K562 (cell line): ENCODE data around the gene CCL8. TPM values are rescaled to one million over a fixed set of nuclear protein-coding genes. Genes with fewer than 3 reads are reported as not detected.

ENCODE experiments used
- ATAC-seq: fragments of 200-7000 bp; cut with Tn5 transposase; 3 replicates; pipeline ENCODE4 v1.9.1; 2020; ENCODE audit warnings: moderate library complexity
- BruUV-seq: library from RNA; stranded (reverse); fragments of 400-500 nt; replicated peaks from 2 replicates; lab custom pipeline; 2021; lab: Mats Ljungman, UMichigan
- CTCF ChIA-PET: fragments of 300-600 bp; formaldehyde crosslinking; extraction: SDS; loops from one replicate; lab custom pipeline; 2021; ENCODE audit warnings: low intra/inter-chr PET ratio; lab: Yijun Ruan, JAX
- POLR2A ChIA-PET: fragments of 300-600, 350-650 bp; sonication (Branson Sonifier 250); formaldehyde crosslinking; extraction: SDS; loops from one replicate; lab custom pipeline; 2021; ENCODE audit warnings: antibody characterized with exemption, inconsistent platforms; lab: Yijun Ruan, JAX
- DNase-seq, 4 experiments: peaks; one replicate each; pipeline versions ENCODE4 v3.0.0 to v3.0.0-alpha.2; 2011 to 2018; ENCODE audit warnings: low spot score in 3 of 4, mixed read lengths in 3 of 4; ENCODE audit errors: extremely low read depth in 1 of 4
- FAIRE-seq: peaks from 2 replicates; lab custom pipeline; 2011; peaks lifted over from hg19 to GRCh38; lab: Jason Lieb, UNC
- H2AFZ ChIP-seq: 2 replicates; pipeline ENCODE4 v1.6.0; 2011; ENCODE audit warnings: low read depth, low read length, control low read depth, inconsistent platforms
- H3K27ac ChIP-seq: fragments of 200-600 bp; 3 replicates; pipeline ENCODE4 v1.8.0; 2011; ENCODE audit warnings: low read depth, mild to moderate bottlenecking, control low read depth, inconsistent platforms, low read length, moderate library complexity, mixed read lengths; ENCODE audit errors: extremely low read depth
- H3K27me3 ChIP-seq, 2 experiments: fragments of 300-600 bp in 1 of 2; 2 replicates in 1 of 2; 3 replicates in 1 of 2; pipeline versions ENCODE4 v1.6.0 to v1.8.0; 2011; ENCODE audit warnings: inconsistent platforms in 2 of 2, low read length in 2 of 2, mild to moderate bottlenecking in 1 of 2, mixed read lengths in 1 of 2, moderate library complexity in 1 of 2; ENCODE audit not compliant: control insufficient read depth in 2 of 2, insufficient read depth in 2 of 2
- H3K36me3 ChIP-seq: fragments of 300-600 bp; 3 replicates; pipeline ENCODE4 v1.8.0; 2011; ENCODE audit warnings: mild to moderate bottlenecking, low read length, inconsistent platforms; ENCODE audit not compliant: control insufficient read depth, insufficient read depth
- H3K4me1 ChIP-seq, 2 experiments: fragments of 200-600 bp in 1 of 2; replicated peaks in 1 of 2; 2 replicates in 1 of 2; 3 replicates in 1 of 2; pipeline versions ENCODE4 v1.5.1 to v1.8.0; 2011; ENCODE audit warnings: inconsistent platforms in 2 of 2, low read length in 2 of 2, mild to moderate bottlenecking in 1 of 2, mixed read lengths in 1 of 2, moderate library complexity in 1 of 2; ENCODE audit not compliant: control insufficient read depth in 2 of 2, insufficient read depth in 2 of 2
- H3K4me2 ChIP-seq: 2 replicates; pipeline ENCODE4 v1.6.1; 2011; ENCODE audit warnings: low read length, control low read depth, inconsistent platforms, mixed read lengths; ENCODE audit not compliant: insufficient read depth
- H3K4me3 ChIP-seq: fragments of 200-600 bp; sonication (generic), shearing (Covaris generic); 2 replicates; pipeline ENCODE4 v1.5.1; 2016; ENCODE audit warnings: control low read depth, inconsistent platforms
- H3K79me2 ChIP-seq: fragments of 200-600 bp; 3 replicates; pipeline ENCODE4 v1.8.0; 2011; ENCODE audit warnings: low read length, inconsistent platforms; ENCODE audit not compliant: control insufficient read depth, insufficient read depth
- H3K9ac ChIP-seq, 2 experiments: 2 replicates each; pipeline versions ENCODE4 v1.6.0 to v1.6.1; 2011; ENCODE audit warnings: low read depth in 2 of 2, low read length in 2 of 2, control low read depth in 1 of 2, inconsistent platforms in 1 of 2, mild to moderate bottlenecking in 1 of 2, mixed read lengths in 1 of 2; ENCODE audit not compliant: insufficient read depth in 1 of 2
- H3K9me1 ChIP-seq: one replicate; pipeline ENCODE4 v1.6.0; 2011; ENCODE audit warnings: inconsistent platforms, mild to moderate bottlenecking, low read length, moderate library complexity; ENCODE audit not compliant: control insufficient read depth, insufficient read depth
- H3K9me3 ChIP-seq: replicated peaks from 2 replicates; pipeline ENCODE4 v1.5.1; 2011; ENCODE audit warnings: low read depth, low read length, inconsistent platforms; ENCODE audit not compliant: control insufficient read depth, insufficient read depth
- H4K20me1 ChIP-seq: replicated peaks from 2 replicates; pipeline ENCODE4 v1.6.1; 2011; ENCODE audit warnings: low read length, inconsistent platforms, mixed read lengths; ENCODE audit not compliant: control insufficient read depth, insufficient read depth
- E2F3 ChIP-seq: fragments of 250-450 bp; sonication (Bioruptor Pico); IDR thresholded peaks from 2 replicates; pipeline ENCODE4 v1.4.0; 2020; ENCODE audit warnings: mild to moderate bottlenecking
- GABPB2 ChIP-seq: fragments of 250-450 bp; sonication (Bioruptor Pico); conservative IDR thresholded peaks from 2 replicates; pipeline ENCODE4 v1.5.1; 2021; ENCODE audit warnings: mild to moderate bottlenecking
- HDAC6 ChIP-seq: IDR thresholded peaks from 2 replicates; pipeline ENCODE4 v1.6.1; 2012; ENCODE audit warnings: low read depth, mild to moderate bottlenecking, control low read depth, inconsistent platforms, low read length, moderate library complexity
- HES1 ChIP-seq: fragments of 450-650 bp; IDR thresholded peaks from 2 replicates; pipeline ENCODE4 v1.6.1; 2016; ENCODE audit warnings: low read depth, mild to moderate bottlenecking, moderate library complexity
- KDM5B ChIP-seq: fragments of 200-600 bp; sonication (generic); IDR thresholded peaks from 2 replicates; pipeline ENCODE4 v1.6.1; 2012; ENCODE audit warnings: low read depth, mild to moderate bottlenecking, moderate library complexity, low read length, control low read depth, inconsistent platforms; ENCODE audit not compliant: insufficient replicate concordance
- MLLT1 ChIP-seq, 2 experiments: fragments of 450-650 bp; IDR thresholded peaks; 2 replicates each; pipeline ENCODE4 v1.6.1; 2016
- MTA3 ChIP-seq: fragments of 450-650 bp; formaldehyde crosslinking; IDR thresholded peaks from 2 replicates; pipeline ENCODE4 v1.6.1; 2017; ENCODE audit warnings: mild to moderate bottlenecking, borderline replicate concordance
- PCBP1 ChIP-seq: fragments of 200-400 bp; formaldehyde crosslinking; IDR thresholded peaks from 2 replicates; pipeline ENCODE4 v1.6.1; 2018; ENCODE audit warnings: mild to moderate bottlenecking, low read depth, low read length; ENCODE audit not compliant: poor library complexity, severe bottlenecking
- TAL1 ChIP-seq: fragments of 450-650 bp; IDR thresholded peaks from 2 replicates; pipeline ENCODE4 v1.6.1; 2016; ENCODE audit warnings: mild to moderate bottlenecking
- ZNF175 ChIP-seq: fragments of 200-800 bp; sonication (Bioruptor generic); IDR thresholded peaks from 2 replicates; pipeline ENCODE4 v1.6.1; 2016; ENCODE audit warnings: low read depth, mild to moderate bottlenecking, missing genetic modification characterization, missing compliant biosample characterization
- ZNF436 ChIP-seq: fragments of 250-450, 450-650 bp; sonication (Bioruptor Pico); formaldehyde crosslinking; IDR thresholded peaks from 2 replicates; pipeline ENCODE4 v1.7.0; 2020; ENCODE audit warnings: mild to moderate bottlenecking
- ZNF507 ChIP-seq: conservative IDR thresholded peaks from 2 replicates; pipeline ENCODE4 v1.6.1; 2017; ENCODE audit warnings: missing genetic modification characterization, missing compliant biosample characterization
- WGBS: fragments of 100-300 bp; shearing (Covaris generic); methylation state at CpG from one replicate; pipeline ENCODE4 v1.1.6; 2016; ENCODE audit warnings: low coverage, mixed read lengths; ENCODE audit not compliant: insufficient coverage; ENCODE audit errors: missing lambda C conversion rate; 5-methylcytosine and 5-hydroxymethylcytosine counted together
- in situ Hi-C: fragments of 300-500 bp; cut with MboI; formaldehyde crosslinking; loops from 4 replicates; pipeline ENCODE4 v1.15.0; 2018; ENCODE audit warnings: inconsistent platforms, mixed read lengths
- intact Hi-C: fragments of 100-400 bp; cut with micrococcal nuclease; formaldehyde crosslinking; loops from 2 replicates; pipeline ENCODE4 v1.14.2; 2022
- polyA plus RNA-seq, 8 experiments: library from polyadenylated mRNA; depleted of rRNA in 4 of 8; stranded (reverse) in 5 of 8; unstranded in 3 of 8; fragments of >200 nt; fragmentation: Nextera tagmentation in 2 of 8; fragmentation: Illumina TruSeq in 1 of 8; extraction: Ambion mirVana in 2 of 8; extraction: Trizol in 1 of 8; gene quantifications; 2 replicates each; pipeline versions ENCODE4 v1.2.1 to v1.2.3, GENCODE V29; 2011 to 2014; ENCODE audit warnings: inconsistent platforms in 1 of 8, missing spikeins in 1 of 8
- total RNA-seq, 7 experiments: library from RNA; depleted of rRNA in 6 of 7; stranded (reverse); fragments of >200 nt in 6 of 7; fragmentation: Illumina TruSeq in 2 of 7; extraction: Trizol in 2 of 7; gene quantifications; 2 replicates each; pipeline versions ENCODE4 v1.2.1 to v1.2.3, GENCODE V29; 2011 to 2021; ENCODE audit warnings: low replicate concordance in 1 of 7
- TF ChIP-seq, protein P1 (sequence below): fragments of 250-450 bp; sonication (Bioruptor Pico); IDR thresholded peaks from 2 replicates; pipeline ENCODE4 v1.4.0; 2020; ENCODE audit warnings: mild to moderate bottlenecking

The CCL8 gene
- total and polyA plus RNA-seq, 9 of the 15 experiments (the other 6 are each of a cell fraction or from before 2014, with no cell fraction given) = 0.06 TPM; not detected in 8

DNA sequence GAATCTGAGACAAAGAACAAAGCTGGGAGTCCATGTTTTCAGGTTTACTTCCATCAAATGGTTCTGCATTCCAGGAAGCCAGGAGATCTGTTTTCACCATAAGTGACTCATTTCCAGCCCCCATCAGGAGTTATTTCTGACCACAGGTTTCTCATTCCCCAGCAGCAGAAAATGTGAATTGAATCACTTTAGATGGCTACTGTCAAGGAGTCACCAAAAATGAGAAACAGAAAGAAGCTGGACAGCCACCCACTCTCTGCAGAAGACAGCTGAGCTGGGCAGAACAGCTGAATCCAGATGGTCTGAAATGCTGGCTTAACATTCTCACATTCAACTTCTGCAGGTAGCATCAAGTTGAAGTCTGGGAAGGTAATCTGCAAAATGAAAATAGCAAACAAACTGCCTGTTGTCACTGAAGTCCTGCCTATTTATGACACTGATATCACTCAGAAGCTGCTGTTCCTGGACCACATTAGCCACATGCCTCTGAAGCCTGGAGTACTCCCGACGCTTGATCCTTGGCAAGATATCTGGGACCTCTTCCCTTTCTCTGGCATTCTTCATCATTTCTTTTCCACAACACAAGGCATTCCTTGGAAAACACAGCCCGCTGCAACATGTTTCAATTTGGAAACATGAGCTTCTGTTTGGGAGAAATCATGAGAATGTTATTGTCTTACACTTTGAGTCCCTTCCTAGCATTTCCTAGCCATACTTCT lies 18.4 kb upstream of the CCL8 start:
- WGBS = 0% methylated on average over 3 of the region's 3 CpGs
- no peak for FAIRE-seq
- Histone ChIP-seq H3K36me3 (no peaks in the 10 kb centered on the region), H3K4me2 (no peak overlapping the region), H3K9ac (no peak overlapping the region), H4K20me1 (no peaks in the 10 kb centered on the region), H3K9me3 (no peaks in the 10 kb centered on the region), H3K4me3 (no peak overlapping the region), H3K9me1 (no peaks in the 10 kb centered on the region), H2AFZ (no peak overlapping the region), H3K27ac (no peak overlapping the region), H3K4me1 (no peaks in the 10 kb centered on the region), H3K27me3 (peaks cover 0 to 4% of the 10 kb centered on the region in 2 experiments; a peak in 2 of 5 replicates), H3K79me2 (no peaks in the 10 kb centered on the region)
- no peak for ATAC-seq
- BruUV-seq = no TSS peak
- DNase-seq = no peak
- intact Hi-C loops = no loop called here
- in situ Hi-C loops = loop anchor here (10.0 kb wide), 1 partner anchor 96 kb away; no protein-coding TSS in a partner anchor
- CTCF ChIA-PET = no interaction called here
- POLR2A ChIA-PET = interaction anchor here (0.9 kb wide), 1 partner anchor 25 kb away, joined by 3 read pairs; no protein-coding TSS in a partner anchor
- TF ChIP-seq, protein P1, sequence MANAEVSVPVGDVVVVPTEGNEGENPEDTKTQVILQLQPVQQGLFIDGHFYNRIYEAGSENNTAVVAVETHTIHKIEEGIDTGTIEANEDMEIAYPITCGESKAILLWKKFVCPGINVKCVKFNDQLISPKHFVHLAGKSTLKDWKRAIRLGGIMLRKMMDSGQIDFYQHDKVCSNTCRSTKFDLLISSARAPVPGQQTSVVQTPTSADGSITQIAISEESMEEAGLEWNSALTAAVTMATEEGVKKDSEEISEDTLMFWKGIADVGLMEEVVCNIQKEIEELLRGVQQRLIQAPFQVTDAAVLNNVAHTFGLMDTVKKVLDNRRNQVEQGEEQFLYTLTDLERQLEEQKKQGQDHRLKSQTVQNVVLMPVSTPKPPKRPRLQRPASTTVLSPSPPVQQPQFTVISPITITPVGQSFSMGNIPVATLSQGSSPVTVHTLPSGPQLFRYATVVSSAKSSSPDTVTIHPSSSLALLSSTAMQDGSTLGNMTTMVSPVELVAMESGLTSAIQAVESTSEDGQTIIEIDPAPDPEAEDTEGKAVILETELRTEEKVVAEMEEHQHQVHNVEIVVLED (CRISPR knock-in tag) = no peak
- TF ChIP-seq ZNF436 (no peak), HES1 (no peak), MTA3 (no peak), TAL1 (no peak), ZNF175 (CRISPR knock-in tag) (no peak), ZNF507 (tag) (no peak), GABPB2 (CRISPR knock-in tag) (no peak), KDM5B (no peak), PCBP1 (no peak), MLLT1 (IDR thresholded peaks at IDR 0.05) (no peak), HDAC6 (no peak), E2F3 (no peak)
